Activated CD8-positive, alpha-beta T cell treated with anti-CD3 and anti-CD28 coated beads for 36 hours (primary cell): ENCODE results near the gene TMEM50B. TPM values are rescaled to one million over a fixed set of nuclear protein-coding genes. Genes with fewer than 3 reads are reported as not detected.
A peak's percentile ranks its signal among the peaks of the same experiment; 100 is the strongest.

ENCODE experiments used
- ATAC-seq: fragments of 200-7000 bp; cut with Tn5 transposase; one replicate; pipeline ENCODE4 v1.10.0; 2021; ENCODE audit warnings: mild to moderate bottlenecking, moderate library complexity
- CTCF ChIA-PET: fragments of 350-600 bp; sonication (Branson Sonifier 250); formaldehyde crosslinking; loops from one replicate; lab custom pipeline; 2021; ENCODE audit warnings: antibody characterized with exemption; lab: Charles Lee
- POLR2A ChIA-PET: fragments of 350-600 bp; sonication (Branson Sonifier 250); formaldehyde crosslinking; loops from one replicate; lab custom pipeline; 2021; ENCODE audit warnings: antibody characterized with exemption; lab: Charles Lee
- DNase-seq: peaks from one replicate; pipeline ENCODE4 v3.0.0-alpha.2; 2020
- H3K27ac Mint-ChIP-seq: one replicate; pipeline ENCODE4 v1.8.0; 2021; ENCODE audit warnings: mild to moderate bottlenecking, mixed read lengths
- H3K27me3 Mint-ChIP-seq: one replicate; pipeline ENCODE4 v1.8.0; 2021; ENCODE audit warnings: mixed read lengths
- H3K36me3 Mint-ChIP-seq: one replicate; pipeline ENCODE4 v1.8.0; 2021; ENCODE audit warnings: low read depth, mixed read lengths
- H3K4me1 Mint-ChIP-seq: one replicate; pipeline ENCODE4 v1.8.0; 2021; ENCODE audit warnings: low read depth, mixed read lengths
- H3K4me3 Mint-ChIP-seq: one replicate; pipeline ENCODE4 v1.8.0; 2021; ENCODE audit warnings: mild to moderate bottlenecking, moderate library complexity, mixed read lengths
- H3K9me3 Mint-ChIP-seq: one replicate; pipeline ENCODE4 v1.8.0; 2021; ENCODE audit warnings: mixed read lengths
- intact Hi-C: fragments of 100-400 bp; cut with micrococcal nuclease; formaldehyde crosslinking; loops from one replicate; pipeline ENCODE4 v1.10.0; 2022
- total RNA-seq, 2 experiments: library from RNA; stranded (reverse); gene quantifications; one replicate each; pipeline ENCODE4 v1.2.3, GENCODE V29; 2021
- TF ChIP-seq, protein P1 (sequence below): fragments of 200-600 bp; IDR thresholded peaks from one replicate; pipeline ENCODE4 v1.8.0; 2022; ENCODE audit warnings: antibody characterized with exemption, mild to moderate bottlenecking

The TMEM50B gene
- total RNA-seq, 2 experiments from 2014 or later: 14.4 to 15.2 TPM

DNA sequence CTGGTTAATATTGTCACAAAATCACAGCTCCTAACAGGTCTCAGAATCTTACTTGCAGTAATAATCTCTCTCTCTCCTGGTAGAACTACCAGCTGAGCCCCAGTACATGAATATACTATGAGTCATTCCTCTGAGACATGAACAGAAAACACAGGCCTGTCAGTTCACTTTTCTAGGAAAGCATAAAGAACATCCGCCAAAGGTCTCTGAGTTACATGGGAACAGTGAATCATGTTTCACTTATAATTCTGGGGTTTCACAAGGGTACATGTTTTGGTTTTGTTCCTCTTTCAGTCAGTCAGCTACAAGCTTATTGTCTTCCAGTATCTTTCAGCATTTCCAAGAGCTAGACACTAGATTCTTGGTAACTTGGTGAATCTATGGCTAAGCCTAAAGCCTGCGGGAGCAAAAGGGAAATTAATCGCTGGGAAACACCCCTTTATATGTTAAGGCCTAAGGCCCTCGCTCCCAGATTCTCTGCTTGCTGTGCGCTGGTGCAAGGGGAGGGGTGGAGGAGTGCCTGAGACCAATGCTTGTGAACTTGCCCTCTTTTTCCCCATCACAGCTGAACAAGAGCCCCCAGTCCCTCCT, 44.9 kb downstream of the TMEM50B start:
- POLR2A ChIA-PET: interaction anchor here (0.8 to 1.6 kb wide), 9 partner anchors 29 to 503 kb away, joined by 3 to 10 read pairs (median 3); partner anchors contain the start of genes IFNGR2 and IL10RB
- H3K4me1 Mint-ChIP-seq: peaks cover 26% of the 10 kb centered on the region
- peak; percentile 94 for ATAC-seq
- H3K27ac Mint-ChIP-seq: peak overlapping the region; percentile 77
- TF ChIP-seq, protein P1, sequence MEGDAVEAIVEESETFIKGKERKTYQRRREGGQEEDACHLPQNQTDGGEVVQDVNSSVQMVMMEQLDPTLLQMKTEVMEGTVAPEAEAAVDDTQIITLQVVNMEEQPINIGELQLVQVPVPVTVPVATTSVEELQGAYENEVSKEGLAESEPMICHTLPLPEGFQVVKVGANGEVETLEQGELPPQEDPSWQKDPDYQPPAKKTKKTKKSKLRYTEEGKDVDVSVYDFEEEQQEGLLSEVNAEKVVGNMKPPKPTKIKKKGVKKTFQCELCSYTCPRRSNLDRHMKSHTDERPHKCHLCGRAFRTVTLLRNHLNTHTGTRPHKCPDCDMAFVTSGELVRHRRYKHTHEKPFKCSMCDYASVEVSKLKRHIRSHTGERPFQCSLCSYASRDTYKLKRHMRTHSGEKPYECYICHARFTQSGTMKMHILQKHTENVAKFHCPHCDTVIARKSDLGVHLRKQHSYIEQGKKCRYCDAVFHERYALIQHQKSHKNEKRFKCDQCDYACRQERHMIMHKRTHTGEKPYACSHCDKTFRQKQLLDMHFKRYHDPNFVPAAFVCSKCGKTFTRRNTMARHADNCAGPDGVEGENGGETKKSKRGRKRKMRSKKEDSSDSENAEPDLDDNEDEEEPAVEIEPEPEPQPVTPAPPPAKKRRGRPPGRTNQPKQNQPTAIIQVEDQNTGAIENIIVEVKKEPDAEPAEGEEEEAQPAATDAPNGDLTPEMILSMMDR: no peak
- H3K36me3 Mint-ChIP-seq: peaks cover 44% of the 10 kb centered on the region
- peak; percentile 51 for DNase-seq
- no peaks in the 10 kb centered on the region for H3K27me3 Mint-ChIP-seq
- no peaks in the 10 kb centered on the region for H3K9me3 Mint-ChIP-seq
- CTCF ChIA-PET: interaction anchor here (0.8 to 4.8 kb wide), 11 partner anchors 10 to 238 kb away, joined by 3 to 31 read pairs (median 5); no protein-coding TSS in a partner anchor
- intact Hi-C loops: loop anchor here (2.0 to 5.0 kb wide), 3 partner anchors 33 to 73 kb away; partner anchors contain the start of gene IFNGR2
- H3K4me3 Mint-ChIP-seq: peak overlapping the region; percentile 1

DNA sequence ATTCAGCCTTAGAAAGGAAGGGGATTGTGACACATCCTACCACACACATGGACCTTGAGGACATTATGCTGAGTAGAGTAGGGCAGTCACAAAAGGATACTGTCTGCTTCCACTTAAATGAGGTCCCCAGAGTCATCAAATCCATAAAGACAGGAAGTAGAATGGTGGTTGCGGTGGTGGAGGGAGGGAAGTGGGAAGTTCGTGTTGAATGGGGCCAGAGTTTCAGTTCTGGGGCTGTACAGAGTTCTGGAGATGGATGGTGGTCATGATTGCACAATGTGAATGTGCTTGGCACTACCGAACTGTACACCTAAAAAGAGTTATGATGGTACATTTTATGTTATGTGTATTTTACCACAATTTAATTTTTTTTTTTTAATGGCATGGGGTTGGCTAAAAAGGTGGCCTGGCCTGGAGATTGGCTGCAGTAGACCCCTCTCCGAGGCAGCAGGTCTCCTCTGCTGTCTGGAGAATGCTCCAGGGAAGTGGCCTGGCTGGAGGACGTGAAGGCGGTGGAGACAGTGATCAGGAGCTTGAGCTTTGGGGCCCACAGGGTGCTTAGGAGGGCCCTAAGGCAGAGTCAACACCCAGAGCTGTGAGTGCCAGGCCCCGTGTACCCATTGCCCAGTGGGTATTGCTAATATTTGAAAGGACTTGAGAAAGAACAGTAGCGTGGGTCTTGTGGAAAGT, 46.2 kb downstream of the TMEM50B start:
- ChIA-PET CTCF (interaction anchor here (0.7 to 3.4 kb wide), 4 partner anchors 11 to 237 kb away, joined by 3 to 31 read pairs (median 8); no protein-coding TSS in a partner anchor), POLR2A (interaction anchor here (0.8 to 1.6 kb wide), 3 partner anchors 30 to 133 kb away, joined by 3 read pairs; partner anchors contain the start of gene IFNGR2)
- ATAC-seq (no peak), DNase-seq (no peak)
- Mint-ChIP-seq H3K4me1 (peaks cover 26% of the 10 kb centered on the region), H3K27ac (peak overlapping the region; percentile 30), H3K9me3 (no peaks in the 10 kb centered on the region), H3K36me3 (peaks cover 41% of the 10 kb centered on the region), H3K27me3 (no peaks in the 10 kb centered on the region), H3K4me3 (no peak overlapping the region)
- TF ChIP-seq, protein P1: no peak
- intact Hi-C loops: loop anchor here (2.0 kb wide), 1 partner anchor 49 kb away; no protein-coding TSS in a partner anchor

DNA sequence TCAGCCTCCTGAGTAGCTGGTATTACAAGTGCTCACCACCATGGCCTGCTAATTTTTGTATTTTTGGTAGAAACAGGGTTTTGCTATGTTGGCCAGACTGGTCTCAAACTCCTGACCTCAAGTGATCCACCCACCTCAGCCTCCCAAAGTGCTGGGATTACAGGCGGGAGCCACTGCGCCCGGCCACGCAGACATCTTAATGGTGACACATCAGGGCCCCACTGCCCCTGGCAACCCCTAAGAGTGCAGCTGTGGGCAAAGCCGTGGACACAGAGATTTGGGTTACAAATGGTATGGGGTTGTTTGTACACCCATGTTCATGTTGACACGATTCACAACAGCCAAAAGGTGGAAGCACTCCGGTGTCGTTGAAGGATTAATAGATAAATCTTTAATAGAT, 46.8 kb downstream of the TMEM50B start:
- Mint-ChIP-seq H3K4me3 (no peak overlapping the region), H3K9me3 (no peaks in the 10 kb centered on the region), H3K27ac (no peak overlapping the region), H3K4me1 (peaks cover 26% of the 10 kb centered on the region), H3K27me3 (no peaks in the 10 kb centered on the region), H3K36me3 (peaks cover 39% of the 10 kb centered on the region)
- intact Hi-C loops: no loop called here
- ChIA-PET CTCF (interaction anchor here (1.3 to 3.4 kb wide), 3 partner anchors 12 to 72 kb away, joined by 3 to 31 read pairs (median 6); no protein-coding TSS in a partner anchor), POLR2A (interaction anchor here (0.7 to 1.3 kb wide), 2 partner anchors 9 to 27 kb away, joined by 3 to 4 read pairs; no protein-coding TSS in a partner anchor)
- ATAC-seq (no peak), DNase-seq (no peak)
- TF ChIP-seq, protein P1: no peak

DNA sequence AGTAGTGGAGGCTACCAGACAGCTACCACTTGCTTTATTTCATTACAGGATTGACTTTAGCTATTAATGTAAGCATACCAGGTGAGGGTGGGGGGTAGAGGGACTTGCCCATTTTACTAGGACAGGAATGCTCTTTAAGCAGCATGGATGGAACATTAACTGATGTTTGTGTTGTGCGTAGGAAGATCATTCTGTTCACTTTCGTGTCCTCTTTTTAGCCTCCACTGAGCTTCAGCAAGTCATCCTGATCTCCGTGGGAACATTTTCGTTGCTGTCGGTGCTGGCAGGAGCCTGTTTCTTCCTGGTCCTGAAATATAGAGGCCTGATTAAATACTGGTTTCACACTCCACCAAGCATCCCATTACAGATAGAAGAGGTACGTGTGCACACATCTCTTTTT, 47.3 kb downstream of the TMEM50B start:
- Mint-ChIP-seq H3K27me3 (no peaks in the 10 kb centered on the region), H3K9me3 (no peaks in the 10 kb centered on the region), H3K4me3 (no peak overlapping the region), H3K4me1 (peaks cover 26% of the 10 kb centered on the region), H3K27ac (peak overlapping the region; percentile 18), H3K36me3 (peaks cover 38% of the 10 kb centered on the region)
- TF ChIP-seq, protein P1: no peak
- CTCF ChIA-PET: interaction anchor here (1.1 to 3.4 kb wide), 4 partner anchors 13 to 235 kb away, joined by 3 to 31 read pairs (median 5); no protein-coding TSS in a partner anchor
- POLR2A ChIA-PET: interaction anchor here (0.7 to 1.3 kb wide), 2 partner anchors 9 to 27 kb away, joined by 3 to 4 read pairs; no protein-coding TSS in a partner anchor
- intact Hi-C loops: no loop called here
- DNase-seq: no peak
- ATAC-seq: no peak
